Caco-2 (cell line): Measurements from ENCODE around the gene MPIG6B. TPM values are rescaled to one million over a fixed set of nuclear protein-coding genes. Genes with fewer than 3 reads are reported as not detected.
A peak's percentile ranks its signal among the peaks of the same experiment; 100 is the strongest.

Source experiments
- BruUV-seq: library from RNA; stranded (reverse); fragments of 400-500 nt; replicated peaks from 2 replicates; lab custom pipeline; 2021; lab: Mats Ljungman, UMichigan
- CTCF ChIA-PET: fragments of 300-600 bp; sonication (Branson Sonifier 250); formaldehyde crosslinking; loops from one replicate; lab custom pipeline; 2022; ENCODE audit warnings: antibody characterized with exemption; lab: Charles Lee
- POLR2A ChIA-PET: fragments of 300-600 bp; sonication (Branson Sonifier 250); formaldehyde crosslinking; loops from one replicate; lab custom pipeline; 2022; ENCODE audit warnings: antibody characterized with exemption; lab: Charles Lee
- DNase-seq, 2 experiments: peaks; one replicate each; pipeline versions ENCODE4 v3.0.0 to v3.0.0-alpha.2; 2020 to 2022
- H3K27me3 ChIP-seq: replicated peaks from 2 replicates; pipeline ENCODE4 v1.6.0; 2011; ENCODE audit warnings: low read length; ENCODE audit not compliant: control insufficient read depth, insufficient read depth
- H3K36me3 ChIP-seq: 2 replicates; pipeline ENCODE4 v1.5.1; 2011; ENCODE audit warnings: low read length; ENCODE audit not compliant: control insufficient read depth, insufficient read depth
- H3K4me1 ChIP-seq: fragments of 250-450 bp; sonication (Bioruptor Pico); 2 replicates; pipeline ENCODE4 v1.5.1; 2020; ENCODE audit warnings: mild to moderate bottlenecking
- H3K4me3 ChIP-seq: 2 replicates; pipeline ENCODE4 v1.5.1; 2011; ENCODE audit warnings: low read depth, mild to moderate bottlenecking, control low read depth, low read length
- H3K9me3 ChIP-seq: fragments of 250-450 bp; sonication (Bioruptor Pico); 2 replicates; pipeline ENCODE4 v1.5.1; 2020; ENCODE audit warnings: mild to moderate bottlenecking, moderate library complexity
- H3K27ac Mint-ChIP-seq: one replicate; pipeline ENCODE4 v1.8.0; 2022; ENCODE audit warnings: mixed read lengths; ENCODE audit not compliant: unreplicated experiment
- H3K27me3 Mint-ChIP-seq: one replicate; pipeline ENCODE4 v1.8.0; 2022; ENCODE audit warnings: mixed read lengths; ENCODE audit not compliant: insufficient read depth, unreplicated experiment
- H3K36me3 Mint-ChIP-seq: one replicate; pipeline ENCODE4 v1.8.0; 2022; ENCODE audit warnings: mild to moderate bottlenecking, mixed read lengths; ENCODE audit not compliant: insufficient read depth, unreplicated experiment
- H3K4me1 Mint-ChIP-seq: one replicate; pipeline ENCODE4 v1.8.0; 2022; ENCODE audit warnings: low read depth, mixed read lengths; ENCODE audit not compliant: unreplicated experiment
- H3K4me3 Mint-ChIP-seq: one replicate; pipeline ENCODE4 v1.8.0; 2022; ENCODE audit warnings: mild to moderate bottlenecking, moderate library complexity, mixed read lengths; ENCODE audit not compliant: unreplicated experiment
- H3K9me3 Mint-ChIP-seq: one replicate; pipeline ENCODE4 v1.8.0; 2022; ENCODE audit warnings: mixed read lengths; ENCODE audit not compliant: unreplicated experiment
- CTCF ChIP-seq, 2 experiments: fragments of 200-600 bp in 1 of 2; IDR thresholded peaks; 1 replicate in 1 of 2; 2 replicates in 1 of 2; pipeline versions ENCODE4 v1.5.1 to v1.8.0; 2011 to 2022; ENCODE audit warnings: antibody characterized with exemption in 1 of 2, control low read depth in 1 of 2, inconsistent platforms in 1 of 2, low read depth in 1 of 2, low read length in 1 of 2, mild to moderate bottlenecking in 1 of 2, moderate library complexity in 1 of 2; ENCODE audit not compliant: insufficient read depth in 1 of 2, severe bottlenecking in 1 of 2, unreplicated experiment in 1 of 2
- intact Hi-C: fragments of 100-400 bp; cut with micrococcal nuclease; formaldehyde crosslinking; loops from one replicate; pipeline ENCODE4 v1.10.0; 2022; ENCODE audit not compliant: unreplicated experiment
- total RNA-seq: library from RNA; stranded (reverse); gene quantifications from 2 replicates; pipeline ENCODE4 v1.2.3, GENCODE V29; 2022

MPIG6B gene
- total RNA-seq, 1 experiment from 2014 or later, result not detected

GRCh38 chr6:31690231-31691077, 32.7 kb upstream of the MPIG6B start:
- peak overlapping the region; percentile 74 for H3K4me3 Mint-ChIP-seq

GRCh38 chr6:31691078-31691463, 32.1 kb upstream of the MPIG6B start:
- no TSS peak for BruUV-seq
- no peak for DNase-seq
- Histone ChIP-seq H3K9me3 (no peaks in the 10 kb centered on the region), H3K4me1 (peaks cover 34% of the 10 kb centered on the region), H3K36me3 (peaks cover 6% of the 10 kb centered on the region), H3K4me3 (no peak overlapping the region), H3K27me3 (no peaks in the 10 kb centered on the region)
- Mint-ChIP-seq H3K27ac (peak overlapping the region; percentile 94), H3K4me3 (peak overlapping the region; percentile 74), H3K27me3 (no peaks in the 10 kb centered on the region), H3K36me3 (peaks cover 57% of the 10 kb centered on the region), H3K9me3 (no peaks in the 10 kb centered on the region), H3K4me1 (peaks cover 23% of the 10 kb centered on the region)
- POLR2A ChIA-PET, result interaction anchor here (0.6 to 2.0 kb wide), 10 partner anchors 11 to 230 kb away, joined by 3 to 9 read pairs (median 4); partner anchors contain the start of genes ABHD16A, C6orf47, DDAH2 and HSPA1A
- intact Hi-C loops, result no loop called here
- CTCF ChIA-PET, result interaction anchor here (0.6 to 1.3 kb wide), 4 partner anchors 9 to 124 kb away, joined by 3 to 4 read pairs (median 4); partner anchors contain the start of genes HSPA1A, HSPA1L and LY6G5C
- TF ChIP-seq CTCF (IDR thresholded peaks at IDR 0.05; ENCODE audit: insufficient read depth in 1 of 2, low read depth in 1 of 2, low read length in 1 of 2, severe bottlenecking in 1 of 2, unreplicated experiment in 1 of 2), result no peak

More at GRCh38 chr6:31690231-31691077, 32.7 kb upstream of the MPIG6B start:
- Histone ChIP-seq H3K36me3 (peaks cover 6% of the 10 kb centered on the region), H3K9me3 (no peaks in the 10 kb centered on the region), H3K27me3 (no peaks in the 10 kb centered on the region), H3K4me3 (0 out of 2 replicates have a peak overlapping the region, but pooled peaks have one; percentile 7), H3K4me1 (peaks cover 34% of the 10 kb centered on the region)
- peak; percentile 82 to 91 for DNase-seq
- H3K9me3 Mint-ChIP-seq, result no peaks in the 10 kb centered on the region
- POLR2A ChIA-PET, result interaction anchor here (0.5 to 2.0 kb wide), 16 partner anchors 12 to 231 kb away, joined by 3 to 9 read pairs (median 4); partner anchors contain the start of genes ABHD16A, C6orf47, DDAH2 and HSPA1A
- peaks cover 56% of the 10 kb centered on the region for H3K36me3 Mint-ChIP-seq
- intact Hi-C loops, result no loop called here
- peak overlapping the region; percentile 94 for H3K27ac Mint-ChIP-seq
- TSS peak; percentile 99 for BruUV-seq
- H3K4me1 Mint-ChIP-seq, result peaks cover 23% of the 10 kb centered on the region
- CTCF ChIA-PET, result interaction anchor here (0.9 to 1.3 kb wide), 5 partner anchors 9 to 124 kb away, joined by 3 to 4 read pairs (median 4); partner anchors contain the start of genes DDAH2, HSPA1A, HSPA1L and LY6G5C
- no peaks in the 10 kb centered on the region for H3K27me3 Mint-ChIP-seq
- TF ChIP-seq CTCF (IDR thresholded peaks at IDR 0.05; ENCODE audit: insufficient read depth in 1 of 2, low read depth in 1 of 2, low read length in 1 of 2, severe bottlenecking in 1 of 2, unreplicated experiment in 1 of 2), result no peak

- Mint-ChIP-seq H3K4me1 (peaks cover 27% of the 10 kb centered on the region), H3K4me3 (peak overlapping the region; percentile 74), H3K27ac (peak overlapping the region; percentile 94), H3K36me3 (peaks cover 58% of the 10 kb centered on the region), H3K27me3 (no peaks in the 10 kb centered on the region), H3K9me3 (no peaks in the 10 kb centered on the region)
- Histone ChIP-seq H3K27me3 (no peaks in the 10 kb centered on the region), H3K36me3 (peaks cover 6% of the 10 kb centered on the region), H3K4me3 (no peak overlapping the region), H3K4me1 (peaks cover 34% of the 10 kb centered on the region), H3K9me3 (no peaks in the 10 kb centered on the region)
- ChIA-PET CTCF (interaction anchor here (0.6 kb wide), 1 partner anchor 9 kb away, joined by 3 read pairs; no protein-coding TSS in a partner anchor), POLR2A (interaction anchor here (1.1 to 2.0 kb wide), 5 partner anchors 11 to 136 kb away, joined by 3 to 9 read pairs (median 4); partner anchors contain the start of genes ABHD16A, C6orf47, HSPA1A and HSPA1B)
- DNase-seq, result no peak
- BruUV-seq, result no TSS peak
- intact Hi-C loops, result no loop called here
- no peak for TF ChIP-seq CTCF (IDR thresholded peaks at IDR 0.05; ENCODE audit: insufficient read depth in 1 of 2, low read depth in 1 of 2, low read length in 1 of 2, severe bottlenecking in 1 of 2, unreplicated experiment in 1 of 2)
Observed at GRCh38 chr6:31691564-31692108, 31.5 kb upstream of the MPIG6B start.
